LNCAP (cell line): ENCODE measurements around the gene TOR4A.

ENCODE experiments used
- CTCF ChIP-seq: fragments of 450-650 bp; IDR thresholded peaks from 2 replicates; pipeline ENCODE4 v1.5.1; 2017; ENCODE audit warnings: mild to moderate bottlenecking

Gene TOR4A

GRCh38 chr9:137263506-137263905 lies 14.0 kb upstream of the TOR4A start:
- no peak for TF ChIP-seq CTCF

DNA sequence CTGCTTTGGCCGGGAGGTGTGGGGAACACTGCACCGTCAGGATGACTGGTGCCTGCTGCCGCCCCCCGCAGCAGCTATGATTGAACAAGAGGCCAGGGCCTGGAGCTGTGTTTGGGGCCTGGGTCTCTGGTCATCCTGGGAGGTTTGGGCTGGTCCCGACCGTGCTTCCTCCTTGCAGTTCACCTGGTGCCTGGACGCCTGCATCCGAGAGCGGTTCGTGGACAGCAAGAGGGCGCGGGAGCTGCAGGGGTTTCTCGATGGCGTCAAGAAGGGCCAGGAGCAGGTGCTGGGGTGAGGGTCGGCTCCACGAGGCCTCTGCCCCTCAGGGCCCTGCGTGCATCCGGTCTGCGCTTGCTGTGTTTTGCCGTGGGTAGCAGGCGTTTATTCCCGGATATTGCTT lies 13.5 kb upstream of the TOR4A start:
- TF ChIP-seq CTCF = no peak

DNA sequence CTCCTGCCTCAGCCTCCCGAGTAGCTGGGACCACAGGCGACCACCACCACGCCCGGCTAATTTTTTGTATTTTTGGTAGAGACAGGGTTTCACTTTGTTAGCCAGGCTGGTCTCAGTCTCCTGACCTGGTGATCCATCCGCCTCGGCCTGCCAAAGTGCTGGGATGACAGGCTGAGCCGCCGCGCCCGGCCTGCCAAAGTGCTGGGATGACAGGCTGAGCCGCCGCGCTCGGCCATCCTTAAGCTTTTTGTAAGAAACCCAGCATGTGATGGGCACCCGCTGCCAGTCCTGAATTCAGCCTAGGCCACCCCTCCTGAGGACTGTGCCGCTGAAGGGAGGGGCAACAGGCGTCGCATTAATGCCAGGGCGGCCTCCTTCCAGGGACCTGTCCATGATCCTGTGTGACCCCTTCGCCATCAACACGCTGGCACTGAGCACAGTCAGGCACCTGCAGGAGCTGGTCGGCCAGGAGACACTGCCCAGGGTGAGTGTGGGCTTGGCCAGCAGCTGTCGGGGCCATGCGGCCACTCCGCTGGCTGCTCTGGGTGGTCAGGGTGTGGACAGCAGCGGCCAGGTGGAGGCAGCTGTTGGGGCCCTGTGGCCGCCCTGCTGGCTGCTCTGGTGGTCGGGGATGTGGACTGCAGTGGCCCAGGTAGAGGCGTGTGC lies 11.9 kb upstream of the TOR4A start:
- TF ChIP-seq CTCF = no peak

GRCh38 chr9:137266162-137266527 lies 11.4 kb upstream of the TOR4A start:
- TF ChIP-seq CTCF = no peak

- no peak for TF ChIP-seq CTCF
Measured at GRCh38 chr9:137266585-137267453, 10.7 kb upstream of the TOR4A start.

DNA sequence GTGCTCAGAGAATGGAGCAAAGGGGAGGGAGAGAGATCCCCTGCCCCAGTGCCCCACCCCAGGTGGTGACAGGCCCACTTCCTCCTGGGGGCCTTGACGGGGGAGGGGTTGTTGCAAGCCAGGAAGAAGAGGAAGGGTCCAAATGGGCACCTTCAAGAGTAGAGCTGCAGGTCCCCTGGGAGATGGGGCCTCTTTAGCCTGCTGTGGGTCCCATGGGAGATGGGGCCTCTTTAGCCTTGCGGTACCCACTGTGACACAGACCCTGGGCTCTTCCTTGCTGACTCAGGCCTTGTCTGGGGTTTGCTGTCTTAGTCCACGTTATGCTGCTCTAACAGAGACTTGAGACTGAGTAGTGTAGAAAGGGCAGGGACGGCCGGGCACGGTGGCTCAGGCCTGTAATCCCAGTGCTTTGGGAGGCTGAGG lies 9.6 kb upstream of the TOR4A start:
- no peak for TF ChIP-seq CTCF

- TF ChIP-seq CTCF = no peak
Measured at GRCh38 chr9:137268538-137269201, 8.9 kb upstream of the TOR4A start.
